ENCODE data around the gene TIMP2.
A peak's percentile ranks its signal among the peaks of the same experiment; 100 is the strongest.
"Not testable (repeated sequence)": the region's sequence is repeated elsewhere in the genome, so short reads cannot be mapped to it uniquely, and the experiment has no call there.

The TIMP2 gene

GRCh38 chr17:78884876-78885667 lies 40.1 kb downstream of the TIMP2 start:
- DNase-seq: no peak

GRCh38 chr17:78884148-78884825 lies 40.9 kb downstream of the TIMP2 start:
- DNase-seq: no peak

GRCh38 chr17:78883533-78884131 lies 41.6 kb downstream of the TIMP2 start:
- peak; percentile 94 for DNase-seq

GRCh38 chr17:78883089-78883532 lies 42.1 kb downstream of the TIMP2 start:
- DNase-seq: peak; percentile 76

GRCh38 chr17:78882540-78883088 lies 42.6 kb downstream of the TIMP2 start:
- no peak for DNase-seq

- peak; percentile 95 for DNase-seq
These were observed 45.5 kb downstream of the TIMP2 start for GRCh38 chr17:78879635-78880186.

GRCh38 chr17:78878871-78879527 lies 46.2 kb downstream of the TIMP2 start:
- no peak for DNase-seq

- DNase-seq: no peak
These were observed 46.9 kb downstream of the TIMP2 start for GRCh38 chr17:78878261-78878660.

- not testable (repeated sequence) for DNase-seq
These were observed 48.2 kb downstream of the TIMP2 start for GRCh38 chr17:78876954-78877517.

- DNase-seq: no peak
These were observed 49.0 kb downstream of the TIMP2 start for GRCh38 chr17:78876094-78876597.

GRCh38 chr17:78875363-78876093 lies 49.7 kb downstream of the TIMP2 start:
- DNase-seq: peak; percentile 24

- DNase-seq: peak; percentile 21
These were observed 51.5 kb downstream of the TIMP2 start for GRCh38 chr17:78873519-78874340.

GRCh38 chr17:78872486-78872885 lies 52.7 kb downstream of the TIMP2 start:
- no peak for DNase-seq

GRCh38 chr17:78870621-78871020 lies 54.6 kb downstream of the TIMP2 start:
- DNase-seq: no peak

GRCh38 chr17:78868391-78868790 lies 56.8 kb downstream of the TIMP2 start:
- DNase-seq: peak; percentile 78

GRCh38 chr17:78867046-78867445 lies 58.1 kb downstream of the TIMP2 start:
- DNase-seq: not testable (repeated sequence)

GRCh38 chr17:78865682-78866390 lies 59.4 kb downstream of the TIMP2 start:
- peak; percentile 66 for DNase-seq

- DNase-seq: no peak
These were observed 61.1 kb downstream of the TIMP2 start for GRCh38 chr17:78864117-78864516.
